SK-N-SH (cell line): ENCODE results near the gene CGN.

ENCODE experiments used
- ELF1 ChIP-seq: IDR thresholded peaks from 2 replicates; pipeline ENCODE4 v1.4.0; 2012
- FOSL2 ChIP-seq: IDR thresholded peaks from 2 replicates; pipeline ENCODE4 v1.4.0; 2012; ENCODE audit warnings: low read depth, mild to moderate bottlenecking, moderate library complexity, borderline replicate concordance
- POLR2AphosphoS5 ChIP-seq: IDR thresholded peaks from 2 replicates; pipeline ENCODE4 v1.6.1; 2012; ENCODE audit warnings: low read depth, low read length
- RAD21 ChIP-seq: IDR thresholded peaks from 2 replicates; pipeline ENCODE4 v1.6.1; 2012; ENCODE audit warnings: mild to moderate bottlenecking, low read length
- RFX5 ChIP-seq: IDR thresholded peaks from 2 replicates; pipeline ENCODE4 v1.6.1; 2012; ENCODE audit warnings: mild to moderate bottlenecking, improper control_type of control experiment, low read length
- SIN3A ChIP-seq: IDR thresholded peaks from 2 replicates; pipeline ENCODE4 v1.6.1; 2012; ENCODE audit warnings: low read depth, mild to moderate bottlenecking, low read length, moderate library complexity, borderline replicate concordance
- TAF1 ChIP-seq: IDR thresholded peaks from 2 replicates; pipeline ENCODE4 v1.6.1; 2012; ENCODE audit warnings: low read depth, mild to moderate bottlenecking, low read length, moderate library complexity, borderline replicate concordance
- YY1 ChIP-seq: IDR thresholded peaks from 2 replicates; pipeline ENCODE4 v1.4.0; 2012; ENCODE audit warnings: low read depth, mild to moderate bottlenecking
- TF ChIP-seq, protein P1 (sequence below): IDR thresholded peaks from 2 replicates; pipeline ENCODE4 v1.4.0; 2012; ENCODE audit warnings: low read depth
- TF ChIP-seq, protein P2 (sequence below): fragments of 200-600 bp; sonication (generic); IDR thresholded peaks from 2 replicates; pipeline ENCODE4 v1.6.1; 2017; ENCODE audit warnings: antibody characterized with exemption, mild to moderate bottlenecking, moderate library complexity
- TF ChIP-seq, protein P3 (sequence below): IDR thresholded peaks from 2 replicates; pipeline ENCODE4; 2012
- TF ChIP-seq, protein P4 (sequence below): IDR thresholded peaks from 2 replicates; pipeline ENCODE4 v1.6.1; 2012; ENCODE audit warnings: mild to moderate bottlenecking, low read depth, low read length, moderate library complexity
- TF ChIP-seq, protein P5 (sequence below): IDR thresholded peaks from 2 replicates; pipeline ENCODE4 v1.4.0; 2012; ENCODE audit warnings: low read depth, borderline replicate concordance

DNA sequence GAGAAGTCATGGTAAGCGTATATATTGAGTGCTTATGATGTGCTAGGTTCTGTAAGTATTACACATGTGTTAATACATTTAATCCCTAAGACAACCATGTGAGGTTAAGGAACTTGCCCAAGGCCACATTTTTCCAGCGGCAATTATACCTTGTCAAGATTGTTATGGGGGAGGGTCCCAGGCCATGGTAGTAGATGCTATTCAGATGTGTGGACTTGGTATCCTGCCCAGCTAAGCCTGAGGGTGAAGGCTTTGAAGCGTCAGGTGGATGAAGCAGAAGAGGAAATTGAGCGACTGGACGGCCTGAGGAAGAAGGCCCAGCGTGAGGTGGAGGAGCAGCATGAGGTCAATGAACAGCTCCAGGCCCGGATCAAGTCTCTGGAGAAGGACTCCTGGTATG, 25.3 kb downstream of the CGN start:
- TF ChIP-seq, protein P1, sequence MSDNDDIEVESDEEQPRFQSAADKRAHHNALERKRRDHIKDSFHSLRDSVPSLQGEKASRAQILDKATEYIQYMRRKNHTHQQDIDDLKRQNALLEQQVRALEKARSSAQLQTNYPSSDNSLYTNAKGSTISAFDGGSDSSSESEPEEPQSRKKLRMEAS: no peak
- TF ChIP-seq, protein P2, sequence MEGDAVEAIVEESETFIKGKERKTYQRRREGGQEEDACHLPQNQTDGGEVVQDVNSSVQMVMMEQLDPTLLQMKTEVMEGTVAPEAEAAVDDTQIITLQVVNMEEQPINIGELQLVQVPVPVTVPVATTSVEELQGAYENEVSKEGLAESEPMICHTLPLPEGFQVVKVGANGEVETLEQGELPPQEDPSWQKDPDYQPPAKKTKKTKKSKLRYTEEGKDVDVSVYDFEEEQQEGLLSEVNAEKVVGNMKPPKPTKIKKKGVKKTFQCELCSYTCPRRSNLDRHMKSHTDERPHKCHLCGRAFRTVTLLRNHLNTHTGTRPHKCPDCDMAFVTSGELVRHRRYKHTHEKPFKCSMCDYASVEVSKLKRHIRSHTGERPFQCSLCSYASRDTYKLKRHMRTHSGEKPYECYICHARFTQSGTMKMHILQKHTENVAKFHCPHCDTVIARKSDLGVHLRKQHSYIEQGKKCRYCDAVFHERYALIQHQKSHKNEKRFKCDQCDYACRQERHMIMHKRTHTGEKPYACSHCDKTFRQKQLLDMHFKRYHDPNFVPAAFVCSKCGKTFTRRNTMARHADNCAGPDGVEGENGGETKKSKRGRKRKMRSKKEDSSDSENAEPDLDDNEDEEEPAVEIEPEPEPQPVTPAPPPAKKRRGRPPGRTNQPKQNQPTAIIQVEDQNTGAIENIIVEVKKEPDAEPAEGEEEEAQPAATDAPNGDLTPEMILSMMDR: no peak
- TF ChIP-seq, protein P3, sequence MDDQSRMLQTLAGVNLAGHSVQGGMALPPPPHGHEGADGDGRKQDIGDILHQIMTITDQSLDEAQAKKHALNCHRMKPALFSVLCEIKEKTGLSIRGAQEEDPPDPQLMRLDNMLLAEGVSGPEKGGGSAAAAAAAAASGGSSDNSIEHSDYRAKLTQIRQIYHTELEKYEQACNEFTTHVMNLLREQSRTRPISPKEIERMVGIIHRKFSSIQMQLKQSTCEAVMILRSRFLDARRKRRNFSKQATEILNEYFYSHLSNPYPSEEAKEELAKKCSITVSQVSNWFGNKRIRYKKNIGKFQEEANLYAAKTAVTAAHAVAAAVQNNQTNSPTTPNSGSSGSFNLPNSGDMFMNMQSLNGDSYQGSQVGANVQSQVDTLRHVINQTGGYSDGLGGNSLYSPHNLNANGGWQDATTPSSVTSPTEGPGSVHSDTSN: no peak
- TF ChIP-seq POLR2AphosphoS5 (no peak), RFX5 (no peak), SIN3A (no peak), TAF1 (no peak), FOSL2 (no peak), ELF1 (no peak), YY1 (no peak), RAD21 (no peak)
- TF ChIP-seq, protein P4, sequence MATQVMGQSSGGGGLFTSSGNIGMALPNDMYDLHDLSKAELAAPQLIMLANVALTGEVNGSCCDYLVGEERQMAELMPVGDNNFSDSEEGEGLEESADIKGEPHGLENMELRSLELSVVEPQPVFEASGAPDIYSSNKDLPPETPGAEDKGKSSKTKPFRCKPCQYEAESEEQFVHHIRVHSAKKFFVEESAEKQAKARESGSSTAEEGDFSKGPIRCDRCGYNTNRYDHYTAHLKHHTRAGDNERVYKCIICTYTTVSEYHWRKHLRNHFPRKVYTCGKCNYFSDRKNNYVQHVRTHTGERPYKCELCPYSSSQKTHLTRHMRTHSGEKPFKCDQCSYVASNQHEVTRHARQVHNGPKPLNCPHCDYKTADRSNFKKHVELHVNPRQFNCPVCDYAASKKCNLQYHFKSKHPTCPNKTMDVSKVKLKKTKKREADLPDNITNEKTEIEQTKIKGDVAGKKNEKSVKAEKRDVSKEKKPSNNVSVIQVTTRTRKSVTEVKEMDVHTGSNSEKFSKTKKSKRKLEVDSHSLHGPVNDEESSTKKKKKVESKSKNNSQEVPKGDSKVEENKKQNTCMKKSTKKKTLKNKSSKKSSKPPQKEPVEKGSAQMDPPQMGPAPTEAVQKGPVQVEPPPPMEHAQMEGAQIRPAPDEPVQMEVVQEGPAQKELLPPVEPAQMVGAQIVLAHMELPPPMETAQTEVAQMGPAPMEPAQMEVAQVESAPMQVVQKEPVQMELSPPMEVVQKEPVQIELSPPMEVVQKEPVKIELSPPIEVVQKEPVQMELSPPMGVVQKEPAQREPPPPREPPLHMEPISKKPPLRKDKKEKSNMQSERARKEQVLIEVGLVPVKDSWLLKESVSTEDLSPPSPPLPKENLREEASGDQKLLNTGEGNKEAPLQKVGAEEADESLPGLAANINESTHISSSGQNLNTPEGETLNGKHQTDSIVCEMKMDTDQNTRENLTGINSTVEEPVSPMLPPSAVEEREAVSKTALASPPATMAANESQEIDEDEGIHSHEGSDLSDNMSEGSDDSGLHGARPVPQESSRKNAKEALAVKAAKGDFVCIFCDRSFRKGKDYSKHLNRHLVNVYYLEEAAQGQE: no peak
- TF ChIP-seq, protein P5, sequence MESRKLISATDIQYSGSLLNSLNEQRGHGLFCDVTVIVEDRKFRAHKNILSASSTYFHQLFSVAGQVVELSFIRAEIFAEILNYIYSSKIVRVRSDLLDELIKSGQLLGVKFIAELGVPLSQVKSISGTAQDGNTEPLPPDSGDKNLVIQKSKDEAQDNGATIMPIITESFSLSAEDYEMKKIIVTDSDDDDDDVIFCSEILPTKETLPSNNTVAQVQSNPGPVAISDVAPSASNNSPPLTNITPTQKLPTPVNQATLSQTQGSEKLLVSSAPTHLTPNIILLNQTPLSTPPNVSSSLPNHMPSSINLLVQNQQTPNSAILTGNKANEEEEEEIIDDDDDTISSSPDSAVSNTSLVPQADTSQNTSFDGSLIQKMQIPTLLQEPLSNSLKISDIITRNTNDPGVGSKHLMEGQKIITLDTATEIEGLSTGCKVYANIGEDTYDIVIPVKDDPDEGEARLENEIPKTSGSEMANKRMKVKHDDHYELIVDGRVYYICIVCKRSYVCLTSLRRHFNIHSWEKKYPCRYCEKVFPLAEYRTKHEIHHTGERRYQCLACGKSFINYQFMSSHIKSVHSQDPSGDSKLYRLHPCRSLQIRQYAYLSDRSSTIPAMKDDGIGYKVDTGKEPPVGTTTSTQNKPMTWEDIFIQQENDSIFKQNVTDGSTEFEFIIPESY: no peak
